GM12892 (cell line): ENCODE data around the gene GTF2F2.

Source experiments
- POLR2A ChIP-seq: IDR thresholded peaks from 2 replicates; pipeline ENCODE4 v1.6.1; 2011; ENCODE audit warnings: low read depth, low read length, control low read depth
- POLR2AphosphoS5 ChIP-seq: IDR thresholded peaks from 2 replicates; pipeline ENCODE4 v1.6.1; 2011; ENCODE audit warnings: low read depth, low read length, control low read depth
- TAF1 ChIP-seq: IDR thresholded peaks from 2 replicates; pipeline ENCODE4 v1.6.1; 2011; ENCODE audit warnings: low read depth, mild to moderate bottlenecking, control low read depth, low read length, borderline replicate concordance

GRCh38 chr13:45074721-45075120 lies 45.6 kb upstream of the GTF2F2 start:
- TF ChIP-seq POLR2A (no peak), POLR2AphosphoS5 (no peak), TAF1 (no peak)
